GM19023 (cell line): ENCODE measurements around the gene GALNT12.

Source experiments
- ATAC-seq: cut with Tn5 transposase; IDR thresholded peaks from one replicate; pipeline ENCODE4 v1.9.1; 2021; ENCODE audit warnings: mild to moderate bottlenecking, moderate library complexity; ENCODE audit not compliant: unreplicated experiment

The GALNT12 gene

DNA sequence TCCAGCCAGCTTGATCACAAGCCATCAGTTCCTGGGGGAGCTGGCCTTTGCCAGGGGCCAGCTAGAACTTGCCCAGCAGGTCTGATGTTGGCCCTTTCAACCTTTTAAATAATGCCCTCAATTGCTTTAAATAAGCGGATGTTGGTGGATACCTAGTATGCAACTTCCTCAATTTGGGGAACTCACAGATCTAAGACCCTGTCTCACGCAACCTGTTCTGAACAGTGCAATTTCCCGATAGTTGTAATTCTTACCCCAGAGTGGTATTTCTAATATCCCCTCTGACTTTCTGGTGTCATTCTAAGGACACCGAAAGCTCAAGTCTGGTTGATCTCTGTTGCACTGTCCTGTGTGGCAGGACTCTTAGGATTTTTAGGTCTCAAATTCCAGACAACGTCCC lies 23.1 kb downstream of the GALNT12 start:
- ATAC-seq: no peak

DNA sequence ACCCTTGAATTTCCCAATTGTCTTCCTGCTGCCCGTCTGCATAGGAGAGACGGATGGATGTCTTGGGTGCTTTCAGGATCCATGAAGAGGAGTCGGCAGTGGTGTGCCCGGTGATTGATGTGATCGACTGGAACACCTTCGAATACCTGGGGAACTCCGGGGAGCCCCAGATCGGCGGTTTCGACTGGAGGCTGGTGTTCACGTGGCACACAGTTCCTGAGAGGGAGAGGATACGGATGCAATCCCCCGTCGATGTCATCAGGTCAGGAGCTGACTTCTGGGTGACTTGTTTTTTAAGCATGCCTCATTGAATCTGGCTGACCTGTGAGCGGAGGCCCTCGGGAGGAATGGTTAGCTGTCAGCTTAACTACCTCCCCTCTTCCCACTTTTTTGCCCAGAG lies 24.2 kb downstream of the GALNT12 start:
- no peak for ATAC-seq

DNA sequence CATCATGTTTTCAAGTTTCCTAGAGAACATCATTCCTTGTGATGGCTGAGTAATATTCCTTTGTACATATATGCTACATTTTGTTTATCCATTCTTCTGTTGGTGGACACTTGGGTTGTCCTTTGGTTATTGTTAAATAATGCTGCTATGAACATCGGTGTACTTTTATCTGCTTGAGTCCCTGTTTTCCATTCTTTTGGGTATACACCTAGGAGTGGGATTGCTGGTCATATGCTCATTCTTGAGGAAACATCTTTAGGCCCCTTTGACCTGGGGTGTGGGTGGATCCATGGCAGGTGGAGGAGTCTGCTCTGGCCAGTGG lies 25.3 kb downstream of the GALNT12 start:
- ATAC-seq: no peak

DNA sequence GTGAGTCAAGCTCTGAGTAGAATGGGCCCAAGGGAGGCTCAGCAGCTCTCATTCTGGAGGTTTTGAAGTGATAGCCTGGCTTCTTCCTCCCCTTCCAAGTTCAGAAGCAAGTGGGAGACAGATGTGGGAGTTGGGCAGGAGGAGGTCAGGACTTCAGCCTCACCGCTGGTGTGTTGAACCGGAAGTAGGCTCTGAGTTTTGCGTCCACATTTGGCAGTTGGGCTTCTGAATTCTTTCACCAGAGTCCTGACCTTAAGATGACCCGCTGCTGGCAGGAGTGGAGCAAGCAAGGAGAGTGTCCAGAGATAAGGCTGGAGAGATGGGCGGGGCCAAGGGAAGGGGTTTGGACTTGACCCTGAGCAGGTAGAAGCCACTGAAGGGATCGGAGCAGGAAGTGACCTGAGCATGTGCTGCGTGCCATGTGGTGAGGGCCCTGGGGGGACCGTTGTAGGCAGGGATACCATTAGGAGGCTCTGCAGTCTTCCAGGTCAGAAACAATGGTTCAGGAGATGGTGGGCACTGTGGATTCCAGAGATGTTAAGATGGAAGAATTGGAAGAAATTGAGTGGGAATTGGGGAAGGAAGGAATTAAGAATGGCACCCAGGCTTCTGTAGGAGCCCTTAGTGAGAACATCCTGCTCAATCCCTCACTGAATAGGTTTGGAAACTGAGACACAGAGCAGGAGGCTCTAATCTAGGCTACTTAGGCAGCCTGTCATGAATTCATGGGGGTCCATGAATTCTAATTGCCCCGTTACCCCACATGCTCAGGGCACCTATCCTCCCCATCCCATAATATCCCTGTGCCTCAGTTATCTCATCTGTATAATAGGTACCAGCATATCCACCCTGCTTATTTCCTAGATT lies 25.9 kb downstream of the GALNT12 start:
- ATAC-seq: no peak

DNA sequence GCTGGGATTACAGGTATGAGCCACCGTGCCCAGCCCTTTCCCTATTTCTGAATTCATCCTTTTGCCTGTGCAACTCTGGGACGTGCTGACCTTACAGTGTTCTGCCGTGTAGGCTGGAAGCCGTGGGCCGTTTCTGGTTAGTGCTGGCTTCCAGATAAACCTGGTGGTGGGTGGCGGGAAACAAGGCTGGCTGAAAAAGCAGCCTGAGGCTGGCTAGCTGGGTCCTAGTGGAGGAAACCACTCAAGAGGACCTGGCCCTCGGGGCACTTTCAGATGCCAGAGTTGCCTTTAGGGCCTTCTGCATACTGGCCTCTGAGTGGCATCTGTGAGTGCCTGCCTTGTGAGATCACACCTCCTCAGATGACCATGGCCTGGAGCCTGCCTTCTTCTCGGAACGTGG lies 26.9 kb downstream of the GALNT12 start:
- ATAC-seq: no peak

DNA sequence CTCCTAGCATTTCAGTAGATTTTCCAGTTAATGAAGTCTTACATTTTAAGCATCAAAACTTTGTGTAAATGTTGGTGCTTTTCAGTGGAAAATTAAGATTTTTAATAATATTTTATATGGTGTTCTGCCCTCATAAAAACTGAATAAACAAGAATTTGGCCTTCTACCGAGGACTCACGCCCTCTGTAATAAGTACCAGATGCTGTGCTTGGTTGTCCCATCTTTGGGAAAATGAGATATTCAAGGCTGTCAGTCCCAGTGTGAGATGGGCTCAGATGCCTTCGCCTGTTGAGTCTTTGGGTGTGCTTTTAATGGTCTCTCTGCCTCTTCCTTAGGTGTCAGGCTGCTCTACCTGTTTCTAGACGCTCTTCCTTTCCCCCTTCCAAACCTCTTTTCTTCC lies 28.7 kb downstream of the GALNT12 start:
- ATAC-seq: no peak

DNA sequence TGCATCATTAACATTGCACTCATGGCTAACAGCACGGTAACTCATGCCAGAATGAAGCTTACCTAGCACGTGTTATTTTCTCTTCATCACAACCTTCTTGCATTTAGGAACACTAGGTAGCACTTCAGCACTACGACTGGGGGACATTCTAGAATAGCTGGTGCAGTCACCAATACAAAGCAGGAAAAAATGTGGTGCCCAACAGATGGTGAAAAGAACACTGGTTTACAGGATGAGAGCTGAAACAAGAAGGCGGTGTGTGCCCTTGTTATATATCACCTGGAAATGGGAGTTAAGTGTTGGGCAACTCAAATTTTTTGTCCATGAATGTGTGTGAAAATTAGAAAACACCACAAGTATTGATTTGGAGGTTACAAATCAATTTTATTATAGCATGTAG lies 30.0 kb downstream of the GALNT12 start:
- ATAC-seq: no peak

DNA sequence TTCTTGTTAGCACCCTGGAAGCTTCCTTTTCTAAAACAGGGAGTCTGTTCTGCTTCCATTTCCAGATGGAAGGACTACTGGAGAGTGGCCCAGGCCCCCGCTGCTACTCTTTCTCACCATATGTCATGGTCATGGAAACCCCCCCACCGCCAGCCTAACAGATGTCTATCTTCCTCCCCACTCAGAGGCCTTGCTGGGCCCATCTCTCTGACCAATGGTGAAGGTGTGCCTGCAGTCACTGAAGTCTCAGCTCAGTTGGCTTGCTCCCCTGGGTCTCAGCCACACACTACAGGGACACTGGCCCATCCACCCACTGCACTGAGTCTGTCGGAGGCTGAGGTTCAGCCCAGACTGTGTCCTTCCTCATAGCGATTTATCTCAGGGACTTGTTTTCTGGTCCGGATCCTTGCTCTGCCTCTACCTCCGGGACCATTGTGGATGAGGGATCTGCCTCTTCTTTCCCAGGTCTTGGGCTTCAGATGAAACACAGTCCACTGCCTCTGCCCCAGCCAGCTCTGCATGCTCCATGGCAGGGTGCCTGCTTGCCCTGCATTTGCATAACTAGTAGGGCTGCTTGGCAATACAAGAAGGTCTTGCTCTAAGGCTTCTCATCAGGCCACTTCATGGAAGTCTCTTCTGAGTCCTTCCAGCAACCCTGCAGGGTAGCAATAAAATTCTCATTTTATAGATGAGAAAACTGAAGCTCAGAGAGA lies 30.8 kb downstream of the GALNT12 start:
- no peak for ATAC-seq

DNA sequence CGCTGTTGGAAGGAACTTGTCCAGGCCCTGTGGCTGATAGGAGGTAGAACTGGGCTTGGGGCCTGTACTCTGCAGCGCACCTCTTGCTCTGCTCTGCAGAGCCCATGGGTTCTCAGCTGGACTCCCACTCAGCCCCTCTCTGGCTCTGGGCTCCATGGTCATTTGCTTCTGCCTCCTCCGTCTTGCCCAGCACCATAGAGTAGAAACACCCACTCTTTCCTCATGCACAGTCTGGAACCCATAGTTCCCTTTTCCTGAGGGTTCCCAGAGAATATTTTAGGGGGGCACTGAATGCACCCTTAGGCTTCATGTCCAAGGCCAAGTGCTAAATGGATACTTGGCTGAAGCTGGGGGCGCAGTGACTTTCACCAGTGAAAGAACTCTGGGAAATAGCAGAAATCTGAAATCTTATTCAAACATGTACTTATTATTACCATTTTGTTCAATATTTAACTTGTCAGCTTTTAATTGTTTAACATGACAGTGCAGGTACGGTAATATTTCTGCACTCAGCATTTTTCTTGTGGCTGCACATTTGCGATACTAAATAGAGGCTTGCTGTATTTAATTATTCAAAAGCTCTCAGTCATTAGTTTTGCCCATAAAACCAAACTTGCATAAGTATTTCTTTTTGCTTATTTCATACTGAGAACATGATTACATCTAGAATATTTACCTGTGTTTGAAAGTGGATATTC lies 31.5 kb downstream of the GALNT12 start:
- no peak for ATAC-seq

DNA sequence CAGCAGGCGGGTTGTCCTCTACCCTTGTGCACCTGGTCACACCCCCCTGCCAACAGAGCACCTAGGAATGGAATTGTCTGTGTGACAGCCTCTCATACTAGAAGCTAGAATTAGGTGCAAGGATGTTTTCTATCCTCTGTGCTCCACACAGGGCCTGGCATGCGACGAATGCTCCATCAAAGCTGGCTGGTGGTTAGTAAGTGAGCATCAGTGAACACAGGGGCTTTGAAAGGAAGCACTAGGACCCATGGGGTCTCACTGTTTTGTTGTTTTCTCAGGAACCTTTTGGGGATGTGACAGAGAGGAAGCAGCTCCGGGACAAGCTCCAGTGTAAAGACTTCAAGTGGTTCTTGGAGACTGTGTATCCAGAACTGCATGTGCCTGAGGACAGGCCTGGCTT lies 32.3 kb downstream of the GALNT12 start:
- ATAC-seq: no peak

DNA sequence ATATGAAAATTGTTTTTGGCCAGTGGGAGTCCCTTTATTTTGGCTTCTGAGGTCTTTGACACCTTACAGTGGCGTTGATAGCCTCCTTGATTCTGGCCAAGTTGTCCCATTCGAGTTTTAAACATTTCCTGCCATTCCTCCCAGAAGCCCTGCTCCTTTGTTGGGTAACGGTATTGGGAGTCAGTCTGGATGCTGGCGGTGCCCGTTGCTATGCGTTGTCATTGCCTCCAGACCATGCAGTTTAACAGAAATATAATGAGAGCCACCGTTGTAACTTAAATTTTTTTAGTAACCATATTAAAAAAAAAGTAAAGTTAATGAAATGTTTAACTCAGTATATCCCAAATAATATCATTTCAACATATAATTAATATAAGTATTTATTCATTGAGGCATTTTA lies 35.0 kb downstream of the GALNT12 start:
- ATAC-seq: no peak

DNA sequence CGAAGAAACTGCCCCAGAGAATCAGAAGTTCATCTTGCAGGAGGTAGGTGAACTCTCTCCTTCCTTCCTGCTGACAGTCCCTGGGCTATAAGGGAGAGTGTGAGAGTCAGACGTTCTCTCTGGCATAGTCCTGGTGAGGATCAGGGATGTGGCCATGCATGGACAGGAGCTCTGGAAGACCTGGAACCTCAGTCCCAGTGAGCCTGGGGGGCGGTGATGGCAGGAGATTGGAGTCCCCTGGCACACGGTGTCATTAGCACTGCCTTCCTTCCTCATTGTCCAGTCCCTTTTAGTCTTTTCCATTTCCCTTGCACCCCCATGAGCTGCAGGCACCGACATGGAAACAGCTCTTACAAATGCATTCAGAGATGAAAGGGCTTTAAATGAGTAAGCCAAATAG lies 38.6 kb downstream of the GALNT12 start:
- ATAC-seq: no peak

DNA sequence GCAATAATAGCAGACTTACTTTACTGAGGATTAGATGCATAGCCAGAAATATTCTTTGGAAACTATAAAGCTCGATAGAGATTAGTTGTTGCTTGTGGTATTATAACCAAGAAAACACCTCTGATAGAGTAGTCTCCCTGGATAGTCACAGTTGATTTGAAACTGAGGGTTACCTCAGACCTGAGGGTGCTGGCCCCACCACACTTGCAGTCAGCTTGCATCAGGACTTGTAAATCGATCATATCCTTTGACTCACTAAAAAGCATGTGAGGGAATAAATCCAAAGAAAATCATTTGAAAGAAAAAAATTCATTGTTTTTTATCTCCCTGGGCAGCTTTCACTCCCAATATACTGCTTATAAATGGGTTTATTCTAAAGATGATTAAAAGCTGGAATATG lies 39.4 kb downstream of the GALNT12 start:
- ATAC-seq: no peak

DNA sequence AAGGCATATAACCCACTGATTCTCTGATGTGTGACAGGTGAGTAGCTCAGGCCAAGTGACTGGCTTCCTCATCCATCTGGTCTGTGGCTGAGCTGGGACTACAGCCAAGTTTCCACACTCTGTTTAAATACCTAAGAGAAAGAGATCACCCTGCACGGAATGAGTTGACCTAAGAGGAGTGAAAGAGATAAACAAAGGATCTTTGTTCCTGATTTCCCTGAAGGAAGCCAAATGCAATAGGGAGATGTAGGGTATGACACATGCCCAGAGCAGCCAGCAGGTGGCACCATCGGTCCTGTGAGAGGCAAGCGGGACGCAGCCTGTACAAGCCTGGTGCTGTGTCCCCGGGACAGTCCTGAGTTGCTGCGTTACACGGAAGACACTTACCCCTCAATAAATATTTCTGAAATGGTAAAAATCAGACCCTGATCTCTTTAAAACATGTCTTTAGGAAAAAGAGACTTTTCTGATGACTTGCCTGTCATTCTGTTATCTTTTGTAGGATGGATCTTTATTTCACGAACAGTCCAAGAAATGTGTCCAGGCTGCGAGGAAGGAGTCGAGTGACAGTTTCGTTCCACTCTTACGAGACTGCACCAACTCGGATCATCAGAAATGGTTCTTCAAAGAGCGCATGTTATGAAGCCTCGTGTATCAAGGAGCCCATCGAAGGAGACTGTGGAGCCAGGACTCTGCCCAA lies 41.1 kb downstream of the GALNT12 start:
- peak; percentile 88 for ATAC-seq

DNA sequence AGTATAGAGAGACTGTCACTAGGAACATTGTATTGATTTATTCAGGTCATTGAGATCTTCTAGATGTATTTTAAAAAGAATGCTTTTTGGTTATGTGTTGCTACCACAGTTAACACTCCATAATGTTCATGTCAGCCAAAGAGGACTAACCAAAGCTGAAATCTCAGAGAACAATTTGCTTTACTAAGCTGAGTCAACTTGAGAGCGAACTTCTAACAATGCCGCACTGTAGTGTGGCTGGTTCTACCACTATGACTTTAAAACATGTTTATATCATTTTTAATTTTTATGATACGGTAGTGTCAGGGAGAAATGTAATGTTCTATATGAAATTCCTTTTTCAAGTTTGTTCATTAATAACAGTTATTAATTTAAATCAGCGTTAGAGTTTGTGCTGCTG lies 42.1 kb downstream of the GALNT12 start:
- ATAC-seq: no peak

DNA sequence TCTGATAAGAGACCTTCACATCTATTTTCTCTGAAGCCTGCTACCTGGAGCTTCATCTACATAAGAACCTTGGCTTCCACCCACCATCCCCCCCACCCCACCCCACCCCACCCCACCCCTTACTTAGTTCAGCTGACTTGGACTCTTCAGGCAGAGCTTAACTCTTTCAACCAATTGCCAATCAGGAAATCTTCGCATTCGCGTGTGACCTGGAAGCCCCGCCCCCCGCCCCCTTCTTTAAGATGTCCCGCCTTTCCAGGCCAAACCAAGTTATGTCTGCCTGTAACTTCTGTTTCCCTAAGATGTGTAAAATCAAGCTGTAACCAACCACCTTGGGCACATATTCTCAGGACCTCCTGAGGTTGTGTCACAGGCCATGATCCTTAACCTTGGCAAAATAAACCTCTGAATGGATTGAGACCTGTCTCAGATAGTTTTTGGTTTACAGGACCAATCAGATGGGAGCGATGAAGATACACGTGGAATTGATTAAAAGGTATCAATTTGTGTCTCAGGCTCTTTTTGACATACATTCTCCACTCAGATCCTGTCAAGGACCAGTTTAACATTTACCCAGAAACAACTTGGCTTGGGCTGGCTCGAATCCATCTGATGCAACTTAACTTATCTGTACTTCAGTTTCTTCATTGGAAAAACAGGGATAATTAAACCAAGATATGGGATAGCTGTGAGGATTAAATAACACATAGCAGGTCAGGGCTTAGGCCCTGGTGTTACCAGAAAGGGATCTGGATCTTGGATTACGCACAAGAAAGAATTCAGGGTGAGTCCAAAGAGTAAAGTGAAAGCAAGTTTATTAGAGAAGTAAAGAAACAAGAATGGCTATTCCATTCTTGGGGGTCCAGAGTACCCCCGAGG lies 43.6 kb downstream of the GALNT12 start:
- no peak for ATAC-seq

DNA sequence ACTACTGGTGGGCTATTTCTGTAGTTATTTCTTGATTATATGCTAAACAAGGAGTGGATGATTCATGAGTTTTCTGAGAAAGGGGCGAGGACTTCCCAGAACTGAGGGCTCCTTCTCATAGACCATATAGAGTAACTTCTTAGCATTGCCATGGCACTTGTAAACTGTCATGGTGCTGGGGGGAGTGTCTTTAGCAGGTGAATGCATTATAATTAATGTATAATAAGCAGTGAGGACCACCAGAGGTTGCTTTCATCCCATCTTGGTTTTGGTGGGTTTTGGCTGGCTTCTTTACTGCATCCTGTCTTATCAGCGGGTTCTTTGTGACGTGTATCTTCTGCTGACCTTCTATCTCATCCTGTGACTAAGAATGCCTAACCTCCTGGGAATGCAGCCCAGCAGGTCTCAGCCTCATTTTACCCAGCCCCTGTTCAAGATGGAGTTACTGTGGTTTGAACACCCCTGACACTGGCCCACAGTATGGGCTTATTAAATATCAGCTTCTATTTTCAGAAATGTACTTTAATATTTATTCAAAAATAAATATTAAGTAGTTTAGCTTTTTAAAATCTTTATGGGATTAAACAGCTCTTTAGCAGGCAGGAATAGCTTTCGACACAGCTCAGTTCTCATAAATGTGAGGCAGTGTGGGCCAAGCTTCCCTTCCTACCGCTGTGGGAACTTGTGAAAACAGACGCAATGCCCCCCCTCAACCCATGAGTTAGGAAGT lies 44.4 kb downstream of the GALNT12 start:
- no peak for ATAC-seq

DNA sequence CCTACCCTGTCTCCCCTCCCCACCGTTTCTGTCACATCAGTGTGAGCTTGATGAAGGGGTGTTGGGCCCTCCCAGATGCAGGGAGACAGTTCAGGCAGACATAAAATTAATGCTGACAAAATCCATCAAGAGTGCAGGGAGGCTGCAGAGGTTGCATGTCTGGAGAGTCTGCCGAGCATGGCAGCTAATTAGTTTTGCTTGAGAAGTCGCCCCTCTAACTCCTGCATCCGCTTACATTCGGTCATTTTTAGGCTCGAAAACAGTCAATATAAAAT lies 44.9 kb downstream of the GALNT12 start:
- ATAC-seq: no peak

DNA sequence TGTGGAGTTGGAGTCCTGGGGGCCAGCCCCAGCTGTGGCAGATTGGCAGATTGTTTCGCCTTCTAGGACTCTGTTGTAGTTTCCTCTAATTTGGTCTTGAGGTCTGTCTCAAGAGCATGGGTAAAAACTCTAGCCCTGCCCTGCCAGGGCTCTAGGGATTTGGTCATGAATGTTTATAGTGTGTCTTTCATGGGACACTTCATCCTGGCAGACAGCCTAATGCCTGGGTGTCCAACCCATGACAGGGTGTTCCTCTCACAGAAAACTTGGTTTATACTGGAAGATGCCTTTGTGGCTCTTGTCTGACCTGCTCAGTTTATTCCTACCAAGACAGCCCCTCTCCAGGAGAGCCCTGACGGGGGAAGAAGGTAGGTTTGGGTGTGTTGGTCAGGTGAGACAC lies 45.5 kb downstream of the GALNT12 start:
- ATAC-seq: no peak

DNA sequence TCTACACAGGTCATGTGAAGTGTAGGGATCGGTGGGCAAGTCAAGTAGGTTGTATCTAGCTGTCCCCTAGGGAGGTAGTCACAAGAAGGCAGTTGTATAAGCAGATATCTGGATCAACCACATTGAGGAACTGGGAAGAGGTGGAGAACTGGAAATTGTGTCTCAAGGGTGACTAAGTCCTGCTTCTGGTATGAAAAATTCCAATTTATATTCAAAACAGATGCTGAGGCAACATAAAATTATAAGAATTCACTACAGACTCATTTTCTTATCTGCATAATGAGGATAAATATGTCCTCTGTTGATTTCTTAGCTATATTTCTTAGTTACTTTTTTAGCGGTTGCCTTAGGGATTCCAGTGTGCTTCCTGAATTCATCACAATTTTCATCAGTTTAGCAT lies 46.8 kb downstream of the GALNT12 start:
- no peak for ATAC-seq
